ENCODE measurements around the gene DBH.

DNA sequence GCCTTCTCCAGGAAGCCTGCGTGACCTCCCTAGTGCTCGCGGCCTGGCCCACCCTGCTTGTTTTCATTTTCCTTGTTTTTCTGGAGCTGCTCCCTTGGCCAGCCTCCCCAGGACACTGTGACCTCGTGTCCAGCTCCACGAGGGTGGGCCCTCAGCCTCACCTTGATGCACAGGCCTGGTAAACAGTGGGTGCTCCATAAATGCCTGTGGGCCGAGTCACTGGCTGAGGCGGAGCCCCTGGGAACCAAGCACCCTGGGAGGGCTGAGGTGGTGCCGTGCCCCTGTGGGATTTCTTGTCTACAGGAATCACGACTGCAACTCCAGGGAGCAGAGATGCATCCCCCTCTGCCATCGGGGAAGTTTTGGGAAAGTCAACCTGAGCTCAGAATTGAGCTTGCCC, 44.2 kb upstream of the DBH start:
- TF ChIP-seq, protein P1, sequence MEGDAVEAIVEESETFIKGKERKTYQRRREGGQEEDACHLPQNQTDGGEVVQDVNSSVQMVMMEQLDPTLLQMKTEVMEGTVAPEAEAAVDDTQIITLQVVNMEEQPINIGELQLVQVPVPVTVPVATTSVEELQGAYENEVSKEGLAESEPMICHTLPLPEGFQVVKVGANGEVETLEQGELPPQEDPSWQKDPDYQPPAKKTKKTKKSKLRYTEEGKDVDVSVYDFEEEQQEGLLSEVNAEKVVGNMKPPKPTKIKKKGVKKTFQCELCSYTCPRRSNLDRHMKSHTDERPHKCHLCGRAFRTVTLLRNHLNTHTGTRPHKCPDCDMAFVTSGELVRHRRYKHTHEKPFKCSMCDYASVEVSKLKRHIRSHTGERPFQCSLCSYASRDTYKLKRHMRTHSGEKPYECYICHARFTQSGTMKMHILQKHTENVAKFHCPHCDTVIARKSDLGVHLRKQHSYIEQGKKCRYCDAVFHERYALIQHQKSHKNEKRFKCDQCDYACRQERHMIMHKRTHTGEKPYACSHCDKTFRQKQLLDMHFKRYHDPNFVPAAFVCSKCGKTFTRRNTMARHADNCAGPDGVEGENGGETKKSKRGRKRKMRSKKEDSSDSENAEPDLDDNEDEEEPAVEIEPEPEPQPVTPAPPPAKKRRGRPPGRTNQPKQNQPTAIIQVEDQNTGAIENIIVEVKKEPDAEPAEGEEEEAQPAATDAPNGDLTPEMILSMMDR (IDR thresholded peaks at IDR 0.05; ENCODE audit: insufficient read depth, low read length, poor library complexity, severe bottlenecking): no peak
- no peak for TF ChIP-seq EZH2phosphoT487 (conservative IDR thresholded peaks at IDR 0.05; ENCODE audit: low read length)
